HUDEP-2 (cell line): ENCODE results near the gene MSMB.
A peak's percentile ranks its signal among the peaks of the same experiment; 100 is the strongest.
"Not testable (repeated sequence)": the region's sequence is repeated elsewhere in the genome, so short reads cannot be mapped to it uniquely, and the experiment has no call there.

Experiments used
- DNase-seq, 76 experiments: peaks; one replicate each; lab custom pipeline; 2025; ENCODE audit not compliant: unreplicated experiment in 76 of 76; lab: John Stamatoyannopoulos, UW

Gene MSMB

GRCh38 chr10:46046261-46046660, at the start of gene MSMB:
Gene MSMB (minus strand): TSS chr10:46046269. CDS start chr10:46046237, 32 bp downstream.
- no peak for DNase-seq

- DNase-seq = no peak
These were observed 49.1 kb upstream of the MSMB start for GRCh38 chr10:46094931-46095750.

- DNase-seq = no peak
These were observed 48.1 kb upstream of the MSMB start for GRCh38 chr10:46094197-46094500.

- not testable (repeated sequence) for DNase-seq
These were observed 47.5 kb upstream of the MSMB start for GRCh38 chr10:46093316-46094196.

- no peak for DNase-seq
These were observed 46.5 kb upstream of the MSMB start for GRCh38 chr10:46092524-46093081.

- DNase-seq = no peak
These were observed 45.9 kb upstream of the MSMB start for GRCh38 chr10:46091828-46092523.

GRCh38 chr10:46091080-46091827, 45.2 kb upstream of the MSMB start:
- DNase-seq = no peak

GRCh38 chr10:46090258-46090812, 44.3 kb upstream of the MSMB start:
- DNase-seq = no peak

- DNase-seq = not testable (repeated sequence)
These were observed 41.3 kb upstream of the MSMB start for GRCh38 chr10:46087381-46087780.

GRCh38 chr10:46084321-46085165, 38.5 kb upstream of the MSMB start:
- DNase-seq = no peak

GRCh38 chr10:46080886-46081285, 34.8 kb upstream of the MSMB start:
- DNase-seq = no peak

- DNase-seq = peak in 8 of 76 experiments; percentile 6 to 43 (median 15)
These were observed 33.9 kb upstream of the MSMB start for GRCh38 chr10:46079831-46080585.

- no peak for DNase-seq
These were observed 31.8 kb upstream of the MSMB start for GRCh38 chr10:46077731-46078413.

GRCh38 chr10:46077141-46077554, 31.1 kb upstream of the MSMB start:
- DNase-seq = no peak

- DNase-seq = no peak
These were observed 29.8 kb upstream of the MSMB start for GRCh38 chr10:46075869-46076268.

GRCh38 chr10:46074196-46074946, 28.3 kb upstream of the MSMB start:
- DNase-seq = no peak

GRCh38 chr10:46073564-46073963, 27.5 kb upstream of the MSMB start:
- no peak for DNase-seq
